A673 (cell line): ENCODE measurements around the gene URB2. TPM values are rescaled to one million over a fixed set of nuclear protein-coding genes. Genes with fewer than 3 reads are reported as not detected.
"Not testable (repeated sequence)": the region's sequence is repeated elsewhere in the genome, so short reads cannot be mapped to it uniquely, and the experiment has no call there.

Experiments used
- BruUV-seq: library from RNA; stranded (reverse); fragments of 400-500 nt; replicated peaks from 2 replicates; lab custom pipeline; 2021; lab: Mats Ljungman, UMichigan
- CTCF ChIA-PET: fragments of 300-600 bp; sonication (Branson Sonifier 250); formaldehyde crosslinking; loops from one replicate; lab custom pipeline; 2022; ENCODE audit warnings: antibody characterized with exemption; lab: Charles Lee
- POLR2A ChIA-PET: fragments of 300-600 bp; sonication (Branson Sonifier 250); formaldehyde crosslinking; loops from one replicate; lab custom pipeline; 2022; ENCODE audit warnings: antibody characterized with exemption; ENCODE audit not compliant: low non-redundant PET; lab: Charles Lee
- DNase-seq: peaks from one replicate; pipeline ENCODE4 v3.0.0-alpha.2; 2015; ENCODE audit warnings: low spot score
- H3K27ac ChIP-seq: fragments of 200-600 bp; sonication (generic); 2 replicates; pipeline ENCODE4 v1.5.1; 2016; ENCODE audit warnings: mixed run types, low read depth, mild to moderate bottlenecking, mixed read lengths, antibody characterized with exemption, low read length; ENCODE audit not compliant: poor library complexity, severe bottlenecking
- H3K27me3 ChIP-seq: fragments of 200-600 bp; sonication (generic); replicated peaks from 2 replicates; pipeline ENCODE4 v1.6.1; 2017; ENCODE audit warnings: mixed run types, low read depth, mild to moderate bottlenecking, mixed read lengths, antibody characterized with exemption, low read length; ENCODE audit not compliant: insufficient read depth, poor library complexity
- H3K36me3 ChIP-seq: fragments of 200-600 bp; sonication (generic); 2 replicates; pipeline ENCODE4 v1.6.1; 2016; ENCODE audit warnings: mixed run types, mild to moderate bottlenecking, mixed read lengths, antibody characterized with exemption, low read length; ENCODE audit not compliant: insufficient read depth, poor library complexity, severe bottlenecking
- H3K4me1 ChIP-seq: fragments of 200-600 bp; sonication (generic); 2 replicates; pipeline ENCODE4 v1.6.1; 2017; ENCODE audit warnings: mixed run types, mild to moderate bottlenecking, mixed read lengths, antibody characterized with exemption, low read length; ENCODE audit not compliant: insufficient read depth, poor library complexity, severe bottlenecking
- H3K4me3 ChIP-seq: fragments of 200-600 bp; sonication (generic); 2 replicates; pipeline ENCODE4 v1.5.1; 2016; ENCODE audit warnings: low read depth, mixed run types, mild to moderate bottlenecking, mixed read lengths, low read length; ENCODE audit not compliant: poor library complexity, severe bottlenecking
- H3K9me3 ChIP-seq: fragments of 200-600 bp; sonication (generic); 2 replicates; pipeline ENCODE4 v1.6.1; 2016; ENCODE audit warnings: mixed run types, low read depth, mild to moderate bottlenecking, mixed read lengths, antibody characterized with exemption, low read length; ENCODE audit not compliant: poor library complexity, severe bottlenecking
- CTCF ChIP-seq: fragments of 300-800, 200-600 bp; sonication (generic); conservative IDR thresholded peaks from 2 replicates; pipeline ENCODE4 v1.5.1; 2017; ENCODE audit warnings: low read depth, mild to moderate bottlenecking, antibody characterized with exemption, low read length, moderate library complexity, mixed read lengths
- EZH2 ChIP-seq: fragments of 200-600 bp; sonication (generic); IDR thresholded peaks from 2 replicates; pipeline ENCODE4 v1.6.1; 2017; ENCODE audit warnings: borderline replicate concordance, low read depth, mild to moderate bottlenecking, mixed read lengths, antibody characterized with exemption, low read length; ENCODE audit not compliant: poor library complexity, severe bottlenecking
- intact Hi-C: fragments of 100-400 bp; cut with micrococcal nuclease; formaldehyde crosslinking; loops from one replicate; pipeline ENCODE4 v1.10.0; 2022; ENCODE audit not compliant: unreplicated experiment
- total RNA-seq: library from RNA; stranded (reverse); gene quantifications from 2 replicates; pipeline ENCODE4 v1.2.3, GENCODE V29; 2021

The URB2 gene
- total RNA-seq, 1 experiment from 2014 or later: 33.3 TPM

GRCh38 chr1:229593800-229594199 is 32.2 kb upstream of the URB2 start:
- Histone ChIP-seq H3K36me3 (peaks cover 10% of the 10 kb centered on the region), H3K27me3 (no peaks in the 10 kb centered on the region), H3K9me3 (no peaks in the 10 kb centered on the region), H3K27ac (no peak overlapping the region), H3K4me1 (no peaks in the 10 kb centered on the region), H3K4me3 (no peak overlapping the region)
- TF ChIP-seq EZH2 (no peak), CTCF (no peak)
- POLR2A ChIA-PET: no interaction called here
- DNase-seq: no peak
- intact Hi-C loops: no loop called here
- BruUV-seq: no TSS peak
- CTCF ChIA-PET: no interaction called here

GRCh38 chr1:229594227-229595008 is 31.6 kb upstream of the URB2 start:
- Histone ChIP-seq H3K4me3 (no peak overlapping the region), H3K4me1 (no peaks in the 10 kb centered on the region), H3K27me3 (no peaks in the 10 kb centered on the region), H3K27ac (no peak overlapping the region), H3K36me3 (peaks cover 10% of the 10 kb centered on the region), H3K9me3 (no peaks in the 10 kb centered on the region)
- POLR2A ChIA-PET: no interaction called here
- BruUV-seq: no TSS peak
- intact Hi-C loops: no loop called here
- DNase-seq: no peak
- CTCF ChIA-PET: no interaction called here
- no peak for TF ChIP-seq EZH2
- no peak for TF ChIP-seq CTCF

- BruUV-seq, CTCF ChIA-PET, POLR2A ChIA-PET, DNase-seq, H3K27me3 ChIP-seq, H3K27ac ChIP-seq, intact Hi-C loops, H3K4me3 ChIP-seq, H3K9me3 ChIP-seq, H3K4me1 ChIP-seq: not testable (repeated sequence)
- peaks cover 20% of the 10 kb centered on the region for H3K36me3 ChIP-seq
These were observed 30.2 kb upstream of the URB2 start for GRCh38 chr1:229595876-229596275.
